HepG2 (cell line): ENCODE measurements around the gene RAPGEF2. TPM values are rescaled to one million over a fixed set of nuclear protein-coding genes. Genes with fewer than 3 reads are reported as not detected.

ENCODE experiments used
- NR3C1 ChIP-seq: sonication (generic); formaldehyde crosslinking; IDR thresholded peaks from 2 replicates; pipeline ENCODE4 v1.4.0; 2020; ENCODE audit warnings: missing genetic modification reagents
- ZFX ChIP-seq: sonication (generic); formaldehyde crosslinking; IDR thresholded peaks from 2 replicates; pipeline ENCODE4 v1.4.0; 2020; ENCODE audit warnings: mild to moderate bottlenecking, low read depth, missing genetic modification reagents, moderate library complexity
- ZNF180 ChIP-seq: sonication (generic); formaldehyde crosslinking; IDR thresholded peaks from 2 replicates; pipeline ENCODE4 v1.4.0; 2020; ENCODE audit warnings: low read depth, missing genetic modification reagents, borderline replicate concordance
- ZNF768 ChIP-seq: sonication (generic); formaldehyde crosslinking; IDR thresholded peaks from 2 replicates; pipeline ENCODE4 v1.4.0; 2020; ENCODE audit warnings: missing genetic modification reagents
- polyA plus RNA-seq, 8 experiments: library from polyadenylated mRNA; depleted of rRNA in 3 of 8; stranded (reverse) in 7 of 8; unstranded in 1 of 8; fragments of >200 nt; fragmentation: Illumina TruSeq in 4 of 8; extraction: Trizol in 4 of 8; gene quantifications; 2 replicates each; pipeline versions ENCODE4 v1.2.1 to v1.2.3, GENCODE V29; 2011 to 2016; ENCODE audit warnings: low read depth in 4 of 8, missing spikeins in 1 of 8, mixed read lengths in 1 of 8; ENCODE audit not compliant: insufficient read depth in 1 of 8
- total RNA-seq, 5 experiments: library from RNA; depleted of rRNA; stranded (reverse); fragments of >200 nt; fragmentation: Illumina TruSeq; extraction: Trizol; gene quantifications; 2 replicates each; pipeline ENCODE4 v1.2.3, GENCODE V29; 2016; ENCODE audit warnings: low read depth in 1 of 5
- TF ChIP-seq, protein P1 (sequence below): IDR thresholded peaks from 2 replicates; pipeline ENCODE4 v1.6.1; 2018; ENCODE audit warnings: missing genetic modification reagents, mild to moderate bottlenecking, missing compliant biosample characterization
- TF ChIP-seq, protein P2 (sequence below): sonication (generic); formaldehyde crosslinking; IDR thresholded peaks from 2 replicates; pipeline ENCODE4 v1.4.0; 2020; ENCODE audit warnings: missing genetic modification reagents
- TF ChIP-seq, protein P3 (sequence below): IDR thresholded peaks from 2 replicates; pipeline ENCODE4 v1.6.1; 2016; ENCODE audit warnings: low read depth
- TF ChIP-seq, protein P4 (sequence below): sonication (generic); formaldehyde crosslinking; IDR thresholded peaks from 2 replicates; pipeline ENCODE4 v1.8.0; 2022; ENCODE audit warnings: missing genetic modification reagents, mild to moderate bottlenecking, inconsistent platforms, borderline replicate concordance
- TF ChIP-seq, protein P5 (sequence below): IDR thresholded peaks from 2 replicates; pipeline ENCODE4 v1.6.1; 2012; ENCODE audit warnings: low read depth, low read length, improper control_type of control experiment
- TF ChIP-seq, protein P6 (sequence below): sonication (generic); formaldehyde crosslinking; IDR thresholded peaks from 2 replicates; pipeline ENCODE4 v1.4.0; 2020; ENCODE audit warnings: missing genetic modification reagents
- TF ChIP-seq, protein P7 (sequence below): sonication (generic); formaldehyde crosslinking; IDR thresholded peaks from 2 replicates; pipeline ENCODE4 v1.9.0; 2022; ENCODE audit warnings: missing genetic modification reagents, mild to moderate bottlenecking, borderline replicate concordance

Gene RAPGEF2
- total and polyA plus RNA-seq, 2 of the 13 experiments (the other 11 are each of a cell fraction or from before 2014, with no cell fraction given): 19.2 to 23.0 TPM

DNA sequence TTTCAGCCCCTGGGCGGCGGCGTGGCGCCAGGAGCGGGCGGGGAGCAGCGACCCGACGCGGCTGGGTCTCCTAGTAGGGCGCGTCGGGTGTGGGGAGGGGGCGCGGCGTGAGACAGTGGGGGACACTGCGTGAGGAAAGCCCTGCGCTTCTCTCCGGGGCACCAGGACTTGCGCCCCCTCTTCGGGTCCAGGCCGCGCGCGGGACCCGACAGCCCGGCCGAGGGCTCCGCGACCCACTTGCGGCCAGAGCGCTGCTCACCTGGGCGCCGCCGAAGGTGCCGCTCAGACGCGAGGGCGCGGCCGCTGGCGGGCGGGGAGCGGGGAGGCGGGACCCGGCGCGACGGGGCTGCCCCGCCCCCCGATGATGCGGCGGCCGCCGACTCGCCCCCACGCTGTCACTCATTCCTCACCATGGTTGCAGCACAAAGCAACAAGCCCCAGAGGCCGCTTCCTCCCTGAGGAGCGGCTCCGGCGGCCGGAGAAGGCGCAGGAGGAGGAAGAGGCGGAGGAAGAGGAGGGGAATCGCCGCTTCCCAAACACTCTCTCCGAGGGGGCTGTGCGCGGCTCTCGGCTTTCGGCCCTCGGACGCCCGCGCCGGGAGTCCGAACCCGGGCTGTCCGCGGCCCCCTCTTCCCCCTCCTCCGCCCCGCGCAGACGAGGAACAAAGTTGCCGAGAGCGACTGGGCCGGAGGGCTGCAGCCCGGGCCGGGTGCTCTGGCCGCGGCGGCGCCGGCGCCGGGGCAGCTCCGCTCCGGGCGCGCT lies at the start of gene RAPGEF2 (continued):
- TF ChIP-seq ZFX (CRISPR knock-in tag): peak; percentile 64; the same call in 1 of the 2 replicates
- TF ChIP-seq, protein P1, sequence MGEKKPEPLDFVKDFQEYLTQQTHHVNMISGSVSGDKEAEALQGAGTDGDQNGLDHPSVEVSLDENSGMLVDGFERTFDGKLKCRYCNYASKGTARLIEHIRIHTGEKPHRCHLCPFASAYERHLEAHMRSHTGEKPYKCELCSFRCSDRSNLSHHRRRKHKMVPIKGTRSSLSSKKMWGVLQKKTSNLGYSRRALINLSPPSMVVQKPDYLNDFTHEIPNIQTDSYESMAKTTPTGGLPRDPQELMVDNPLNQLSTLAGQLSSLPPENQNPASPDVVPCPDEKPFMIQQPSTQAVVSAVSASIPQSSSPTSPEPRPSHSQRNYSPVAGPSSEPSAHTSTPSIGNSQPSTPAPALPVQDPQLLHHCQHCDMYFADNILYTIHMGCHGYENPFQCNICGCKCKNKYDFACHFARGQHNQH (CRISPR knock-in tag): 0 out of 2 replicates have a peak, but pooled peaks have one; percentile 17
- 0 out of 2 replicates have a peak, but pooled peaks have one; percentile 16 for TF ChIP-seq ZNF768
- TF ChIP-seq, protein P2, sequence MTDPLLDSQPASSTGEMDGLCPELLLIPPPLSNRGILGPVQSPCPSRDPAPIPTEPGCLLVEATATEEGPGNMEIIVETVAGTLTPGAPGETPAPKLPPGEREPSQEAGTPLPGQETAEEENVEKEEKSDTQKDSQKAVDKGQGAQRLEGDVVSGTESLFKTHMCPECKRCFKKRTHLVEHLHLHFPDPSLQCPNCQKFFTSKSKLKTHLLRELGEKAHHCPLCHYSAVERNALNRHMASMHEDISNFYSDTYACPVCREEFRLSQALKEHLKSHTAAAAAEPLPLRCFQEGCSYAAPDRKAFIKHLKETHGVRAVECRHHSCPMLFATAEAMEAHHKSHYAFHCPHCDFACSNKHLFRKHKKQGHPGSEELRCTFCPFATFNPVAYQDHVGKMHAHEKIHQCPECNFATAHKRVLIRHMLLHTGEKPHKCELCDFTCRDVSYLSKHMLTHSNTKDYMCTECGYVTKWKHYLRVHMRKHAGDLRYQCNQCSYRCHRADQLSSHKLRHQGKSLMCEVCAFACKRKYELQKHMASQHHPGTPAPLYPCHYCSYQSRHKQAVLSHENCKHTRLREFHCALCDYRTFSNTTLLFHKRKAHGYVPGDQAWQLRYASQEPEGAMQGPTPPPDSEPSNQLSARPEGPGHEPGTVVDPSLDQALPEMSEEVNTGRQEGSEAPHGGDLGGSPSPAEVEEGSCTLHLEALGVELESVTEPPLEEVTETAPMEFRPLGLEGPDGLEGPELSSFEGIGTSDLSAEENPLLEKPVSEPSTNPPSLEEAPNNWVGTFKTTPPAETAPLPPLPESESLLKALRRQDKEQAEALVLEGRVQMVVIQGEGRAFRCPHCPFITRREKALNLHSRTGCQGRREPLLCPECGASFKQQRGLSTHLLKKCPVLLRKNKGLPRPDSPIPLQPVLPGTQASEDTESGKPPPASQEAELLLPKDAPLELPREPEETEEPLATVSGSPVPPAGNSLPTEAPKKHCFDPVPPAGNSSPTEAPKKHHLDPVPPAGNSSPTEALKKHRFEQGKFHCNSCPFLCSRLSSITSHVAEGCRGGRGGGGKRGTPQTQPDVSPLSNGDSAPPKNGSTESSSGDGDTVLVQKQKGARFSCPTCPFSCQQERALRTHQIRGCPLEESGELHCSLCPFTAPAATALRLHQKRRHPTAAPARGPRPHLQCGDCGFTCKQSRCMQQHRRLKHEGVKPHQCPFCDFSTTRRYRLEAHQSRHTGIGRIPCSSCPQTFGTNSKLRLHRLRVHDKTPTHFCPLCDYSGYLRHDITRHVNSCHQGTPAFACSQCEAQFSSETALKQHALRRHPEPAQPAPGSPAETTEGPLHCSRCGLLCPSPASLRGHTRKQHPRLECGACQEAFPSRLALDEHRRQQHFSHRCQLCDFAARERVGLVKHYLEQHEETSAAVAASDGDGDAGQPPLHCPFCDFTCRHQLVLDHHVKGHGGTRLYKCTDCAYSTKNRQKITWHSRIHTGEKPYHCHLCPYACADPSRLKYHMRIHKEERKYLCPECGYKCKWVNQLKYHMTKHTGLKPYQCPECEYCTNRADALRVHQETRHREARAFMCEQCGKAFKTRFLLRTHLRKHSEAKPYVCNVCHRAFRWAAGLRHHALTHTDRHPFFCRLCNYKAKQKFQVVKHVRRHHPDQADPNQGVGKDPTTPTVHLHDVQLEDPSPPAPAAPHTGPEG (CRISPR knock-in tag): no peak
- TF ChIP-seq, protein P3, sequence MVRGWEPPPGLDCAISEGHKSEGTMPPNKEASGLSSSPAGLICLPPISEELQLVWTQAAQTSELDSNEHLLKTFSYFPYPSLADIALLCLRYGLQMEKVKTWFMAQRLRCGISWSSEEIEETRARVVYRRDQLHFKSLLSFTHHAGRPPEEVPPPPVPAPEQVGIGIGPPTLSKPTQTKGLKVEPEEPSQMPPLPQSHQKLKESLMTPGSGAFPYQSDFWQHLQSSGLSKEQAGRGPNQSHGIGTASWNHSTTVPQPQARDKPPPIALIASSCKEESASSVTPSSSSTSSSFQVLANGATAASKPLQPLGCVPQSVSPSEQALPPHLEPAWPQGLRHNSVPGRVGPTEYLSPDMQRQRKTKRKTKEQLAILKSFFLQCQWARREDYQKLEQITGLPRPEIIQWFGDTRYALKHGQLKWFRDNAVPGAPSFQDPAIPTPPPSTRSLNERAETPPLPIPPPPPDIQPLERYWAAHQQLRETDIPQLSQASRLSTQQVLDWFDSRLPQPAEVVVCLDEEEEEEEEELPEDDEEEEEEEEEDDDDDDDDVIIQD: no peak
- TF ChIP-seq, protein P4, sequence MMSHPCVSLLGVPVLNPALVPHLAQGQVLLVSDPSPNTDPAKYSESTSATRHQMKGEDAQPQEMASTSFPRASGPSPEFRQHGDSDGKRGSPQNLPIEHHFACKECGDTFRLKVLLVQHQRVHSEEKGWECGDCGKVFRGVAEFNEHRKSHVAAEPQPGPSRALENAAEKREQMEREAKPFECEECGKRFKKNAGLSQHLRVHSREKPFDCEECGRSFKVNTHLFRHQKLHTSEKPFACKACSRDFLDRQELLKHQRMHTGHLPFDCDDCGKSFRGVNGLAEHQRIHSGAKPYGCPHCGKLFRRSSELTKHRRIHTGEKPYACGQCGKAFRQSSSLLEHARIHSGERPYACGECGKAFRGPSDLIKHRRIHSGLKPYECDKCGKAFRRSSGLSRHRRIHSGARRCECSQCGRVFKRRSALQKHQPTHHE: no peak
- TF ChIP-seq, protein P5, sequence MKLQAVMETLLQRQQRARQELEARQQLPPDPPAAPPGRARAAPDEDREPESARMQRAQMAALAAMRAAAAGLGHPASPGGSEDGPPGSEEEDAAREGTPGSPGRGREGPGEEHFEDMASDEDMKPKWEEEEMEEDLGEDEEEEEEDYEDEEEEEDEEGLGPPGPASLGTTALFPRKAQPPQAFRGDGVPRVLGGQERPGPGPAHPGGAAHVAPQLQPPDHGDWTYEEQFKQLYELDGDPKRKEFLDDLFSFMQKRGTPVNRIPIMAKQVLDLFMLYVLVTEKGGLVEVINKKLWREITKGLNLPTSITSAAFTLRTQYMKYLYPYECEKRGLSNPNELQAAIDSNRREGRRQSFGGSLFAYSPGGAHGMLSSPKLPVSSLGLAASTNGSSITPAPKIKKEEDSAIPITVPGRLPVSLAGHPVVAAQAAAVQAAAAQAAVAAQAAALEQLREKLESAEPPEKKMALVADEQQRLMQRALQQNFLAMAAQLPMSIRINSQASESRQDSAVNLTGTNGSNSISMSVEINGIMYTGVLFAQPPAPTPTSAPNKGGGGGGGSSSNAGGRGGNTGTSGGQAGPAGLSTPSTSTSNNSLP: no peak
- no peak for TF ChIP-seq ZNF180 (CRISPR knock-in tag)
- no peak for TF ChIP-seq NR3C1
- TF ChIP-seq, protein P6, sequence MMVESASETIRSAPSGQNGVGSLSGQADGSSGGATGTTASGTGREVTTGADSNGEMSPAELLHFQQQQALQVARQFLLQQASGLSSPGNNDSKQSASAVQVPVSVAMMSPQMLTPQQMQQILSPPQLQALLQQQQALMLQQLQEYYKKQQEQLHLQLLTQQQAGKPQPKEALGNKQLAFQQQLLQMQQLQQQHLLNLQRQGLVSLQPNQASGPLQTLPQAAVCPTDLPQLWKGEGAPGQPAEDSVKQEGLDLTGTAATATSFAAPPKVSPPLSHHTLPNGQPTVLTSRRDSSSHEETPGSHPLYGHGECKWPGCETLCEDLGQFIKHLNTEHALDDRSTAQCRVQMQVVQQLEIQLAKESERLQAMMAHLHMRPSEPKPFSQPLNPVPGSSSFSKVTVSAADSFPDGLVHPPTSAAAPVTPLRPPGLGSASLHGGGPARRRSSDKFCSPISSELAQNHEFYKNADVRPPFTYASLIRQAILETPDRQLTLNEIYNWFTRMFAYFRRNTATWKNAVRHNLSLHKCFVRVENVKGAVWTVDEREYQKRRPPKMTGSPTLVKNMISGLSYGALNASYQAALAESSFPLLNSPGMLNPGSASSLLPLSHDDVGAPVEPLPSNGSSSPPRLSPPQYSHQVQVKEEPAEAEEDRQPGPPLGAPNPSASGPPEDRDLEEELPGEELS (CRISPR knock-in tag): no peak
- TF ChIP-seq, protein P7, sequence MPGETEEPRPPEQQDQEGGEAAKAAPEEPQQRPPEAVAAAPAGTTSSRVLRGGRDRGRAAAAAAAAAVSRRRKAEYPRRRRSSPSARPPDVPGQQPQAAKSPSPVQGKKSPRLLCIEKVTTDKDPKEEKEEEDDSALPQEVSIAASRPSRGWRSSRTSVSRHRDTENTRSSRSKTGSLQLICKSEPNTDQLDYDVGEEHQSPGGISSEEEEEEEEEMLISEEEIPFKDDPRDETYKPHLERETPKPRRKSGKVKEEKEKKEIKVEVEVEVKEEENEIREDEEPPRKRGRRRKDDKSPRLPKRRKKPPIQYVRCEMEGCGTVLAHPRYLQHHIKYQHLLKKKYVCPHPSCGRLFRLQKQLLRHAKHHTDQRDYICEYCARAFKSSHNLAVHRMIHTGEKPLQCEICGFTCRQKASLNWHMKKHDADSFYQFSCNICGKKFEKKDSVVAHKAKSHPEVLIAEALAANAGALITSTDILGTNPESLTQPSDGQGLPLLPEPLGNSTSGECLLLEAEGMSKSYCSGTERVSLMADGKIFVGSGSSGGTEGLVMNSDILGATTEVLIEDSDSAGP: peak; percentile 19; the same call in 1 of the 2 replicates
